Stimulated activated CD8-positive, alpha-beta memory T cell treated with anti-CD3 and anti-CD28 coated beads, Interleukin-7, amount 100 ng/mL, for 4 hours (primary cell): ENCODE measurements around the gene ANKHD1.

Experiments
- DNase-seq, 2 donors: peaks; one replicate each; pipeline ENCODE4 v3.0.0-alpha.2; 2020; ENCODE audit warnings: low read depth in 2 of 2

Gene ANKHD1, protein sequence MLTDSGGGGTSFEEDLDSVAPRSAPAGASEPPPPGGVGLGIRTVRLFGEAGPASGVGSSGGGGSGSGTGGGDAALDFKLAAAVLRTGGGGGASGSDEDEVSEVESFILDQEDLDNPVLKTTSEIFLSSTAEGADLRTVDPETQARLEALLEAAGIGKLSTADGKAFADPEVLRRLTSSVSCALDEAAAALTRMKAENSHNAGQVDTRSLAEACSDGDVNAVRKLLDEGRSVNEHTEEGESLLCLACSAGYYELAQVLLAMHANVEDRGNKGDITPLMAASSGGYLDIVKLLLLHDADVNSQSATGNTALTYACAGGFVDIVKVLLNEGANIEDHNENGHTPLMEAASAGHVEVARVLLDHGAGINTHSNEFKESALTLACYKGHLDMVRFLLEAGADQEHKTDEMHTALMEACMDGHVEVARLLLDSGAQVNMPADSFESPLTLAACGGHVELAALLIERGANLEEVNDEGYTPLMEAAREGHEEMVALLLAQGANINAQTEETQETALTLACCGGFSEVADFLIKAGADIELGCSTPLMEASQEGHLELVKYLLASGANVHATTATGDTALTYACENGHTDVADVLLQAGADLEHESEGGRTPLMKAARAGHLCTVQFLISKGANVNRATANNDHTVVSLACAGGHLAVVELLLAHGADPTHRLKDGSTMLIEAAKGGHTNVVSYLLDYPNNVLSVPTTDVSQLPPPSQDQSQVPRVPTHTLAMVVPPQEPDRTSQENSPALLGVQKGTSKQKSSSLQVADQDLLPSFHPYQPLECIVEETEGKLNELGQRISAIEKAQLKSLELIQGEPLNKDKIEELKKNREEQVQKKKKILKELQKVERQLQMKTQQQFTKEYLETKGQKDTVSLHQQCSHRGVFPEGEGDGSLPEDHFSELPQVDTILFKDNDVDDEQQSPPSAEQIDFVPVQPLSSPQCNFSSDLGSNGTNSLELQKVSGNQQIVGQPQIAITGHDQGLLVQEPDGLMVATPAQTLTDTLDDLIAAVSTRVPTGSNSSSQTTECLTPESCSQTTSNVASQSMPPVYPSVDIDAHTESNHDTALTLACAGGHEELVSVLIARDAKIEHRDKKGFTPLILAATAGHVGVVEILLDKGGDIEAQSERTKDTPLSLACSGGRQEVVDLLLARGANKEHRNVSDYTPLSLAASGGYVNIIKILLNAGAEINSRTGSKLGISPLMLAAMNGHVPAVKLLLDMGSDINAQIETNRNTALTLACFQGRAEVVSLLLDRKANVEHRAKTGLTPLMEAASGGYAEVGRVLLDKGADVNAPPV (N-terminal part only)

DNA sequence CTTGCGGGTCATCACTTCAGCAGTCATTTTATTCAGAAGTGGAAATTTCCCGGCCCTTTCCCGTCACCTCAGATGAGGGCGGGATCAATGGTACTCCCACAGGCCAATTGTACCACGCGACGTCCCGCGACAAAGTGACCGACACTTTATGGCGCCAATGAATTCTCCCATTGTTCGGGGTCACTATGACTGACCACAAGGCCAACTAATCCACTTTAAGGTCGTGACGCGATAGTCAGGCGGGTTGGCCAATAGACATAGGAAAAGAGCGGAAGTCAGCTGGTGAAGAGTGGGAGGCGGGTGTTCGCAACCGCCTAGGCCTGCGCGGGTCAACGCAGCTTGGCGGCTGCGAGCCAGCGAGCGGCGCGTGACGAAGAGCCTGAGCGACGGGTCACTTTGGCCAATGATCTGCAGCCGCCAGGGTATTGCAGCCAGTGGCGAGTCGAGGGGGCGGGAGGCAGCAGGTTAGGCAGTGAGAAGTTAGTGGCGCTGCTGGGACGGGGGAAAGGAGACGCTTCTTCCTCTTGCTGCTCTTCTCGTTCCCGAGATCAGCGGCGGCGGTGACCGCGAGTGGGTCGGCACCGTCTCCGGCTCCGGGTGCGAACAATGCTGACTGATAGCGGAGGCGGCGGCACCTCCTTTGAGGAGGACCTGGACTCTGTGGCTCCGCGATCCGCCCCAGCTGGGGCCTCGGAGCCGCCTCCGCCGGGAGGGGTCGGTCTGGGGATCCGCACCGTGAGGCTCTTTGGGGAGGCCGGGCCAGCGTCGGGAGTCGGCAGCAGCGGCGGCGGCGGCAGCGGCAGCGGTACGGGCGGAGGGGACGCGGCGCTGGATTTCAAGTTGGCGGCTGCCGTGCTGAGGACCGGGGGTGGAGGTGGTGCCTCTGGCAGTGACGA lies at the start of gene ANKHD1:
Gene ANKHD1 (plus strand): TSS at position 472 of the 896 bp plus-strand sequence. CDS start 135 bp downstream, at position 607.
- peak; percentile 95 to 97 for DNase-seq

DNA sequence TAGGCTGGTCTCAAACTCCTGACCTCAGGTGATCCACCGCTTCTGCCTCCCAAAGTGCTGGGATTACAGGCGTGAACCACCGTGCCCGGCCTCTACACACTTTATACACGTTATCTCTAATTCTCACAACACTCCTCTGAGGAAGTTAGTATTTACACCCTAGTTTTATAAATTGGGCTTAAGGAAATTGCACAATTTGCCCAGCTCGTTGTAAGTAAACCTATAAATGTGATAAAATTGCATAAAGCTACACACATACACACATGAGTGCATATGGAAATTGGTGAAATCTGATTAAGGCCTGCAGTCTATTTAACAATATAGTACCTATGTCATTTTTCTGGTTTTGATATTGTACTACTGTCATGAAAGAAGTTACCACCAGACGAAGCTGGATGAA lies 46.1 kb upstream of the ANKHD1 start:
- no peak for DNase-seq

DNA sequence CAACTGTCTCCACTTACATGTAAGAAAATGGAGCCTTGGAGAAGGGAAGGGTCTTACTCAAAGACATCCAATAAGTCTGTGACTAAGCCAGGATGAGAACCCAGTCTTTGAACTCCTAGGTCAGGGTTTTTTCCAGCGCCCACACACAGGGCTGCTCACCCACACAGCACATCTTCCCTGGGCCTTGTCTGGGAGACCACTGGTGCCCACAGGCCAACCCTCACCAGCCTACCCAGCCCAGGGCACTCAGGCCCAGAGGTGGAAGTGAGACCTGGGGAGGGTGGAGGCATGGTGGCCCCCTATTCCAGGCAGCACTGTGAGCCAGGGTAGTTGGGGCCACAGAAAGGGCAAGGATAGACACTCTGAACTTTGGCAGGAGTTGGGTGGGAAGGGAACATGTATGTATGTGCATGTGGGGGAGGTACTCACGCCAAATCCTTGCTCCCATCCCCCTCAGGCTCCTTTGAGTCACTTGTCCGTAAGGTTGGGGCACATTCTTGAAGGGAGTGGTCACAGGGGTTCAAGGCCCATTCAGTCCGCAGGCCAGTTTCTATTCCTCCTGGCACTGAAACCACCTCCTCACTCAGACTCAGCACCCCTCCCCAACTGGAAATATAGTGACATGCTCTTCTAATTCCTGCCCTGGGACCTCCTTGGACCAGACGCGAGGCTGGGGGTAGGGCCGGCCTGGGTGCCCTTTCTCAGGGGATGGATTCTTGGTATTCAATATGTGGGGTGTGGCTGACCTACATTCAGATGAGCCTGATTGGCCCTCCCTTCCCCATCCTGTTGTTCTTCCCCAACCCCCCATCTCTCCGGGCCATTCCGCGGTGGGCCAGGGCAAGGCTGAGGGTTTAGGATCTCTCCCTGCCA lies 44.5 kb upstream of the ANKHD1 start:
- no peak for DNase-seq

DNA sequence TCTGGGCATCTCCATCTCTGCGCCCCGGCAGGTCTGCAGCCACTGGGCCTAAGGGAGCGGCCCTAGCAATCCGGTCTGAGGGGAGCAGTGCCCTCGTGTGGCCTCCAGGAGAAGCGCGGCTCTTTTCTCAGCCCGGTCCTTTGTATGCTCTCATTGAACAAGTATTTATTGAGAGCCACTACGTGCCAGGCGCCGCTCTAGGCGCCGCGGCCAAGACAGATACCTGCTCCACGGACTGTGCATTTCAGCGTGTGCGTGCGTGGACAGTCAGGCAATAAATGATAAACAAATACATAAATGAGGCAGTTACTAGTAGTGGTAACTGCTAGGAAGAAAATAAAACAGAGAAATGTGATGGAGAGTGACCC lies 43.9 kb upstream of the ANKHD1 start:
- DNase-seq: peak; percentile 38 to 48

DNA sequence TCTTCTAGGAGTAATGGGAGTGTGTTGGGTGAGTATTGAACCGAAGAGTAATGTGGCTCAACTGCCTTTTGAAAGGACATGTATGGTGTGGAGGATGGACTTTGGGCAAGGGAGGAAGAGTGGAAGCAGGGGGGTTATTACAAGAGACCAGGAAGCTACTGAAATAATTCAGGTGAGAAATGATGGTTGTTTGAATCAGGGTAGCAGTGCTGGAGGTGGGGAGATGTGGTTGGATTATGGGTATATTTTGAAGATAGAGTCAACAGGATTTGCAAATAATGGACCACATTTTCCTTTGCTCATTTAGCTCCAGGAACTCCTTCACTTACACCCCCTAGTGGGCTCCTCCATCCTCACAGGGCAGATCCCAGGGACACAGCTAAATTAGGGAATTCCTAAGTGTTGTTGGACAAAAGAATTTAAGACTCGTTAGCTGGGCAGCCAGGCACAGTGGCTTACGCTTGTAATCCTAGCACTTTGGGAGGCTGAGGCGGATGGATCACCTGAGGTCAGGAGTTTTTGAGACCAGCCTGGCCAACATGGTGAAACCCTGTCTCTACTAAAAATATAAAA lies 42.8 kb upstream of the ANKHD1 start:
- DNase-seq: no peak

DNA sequence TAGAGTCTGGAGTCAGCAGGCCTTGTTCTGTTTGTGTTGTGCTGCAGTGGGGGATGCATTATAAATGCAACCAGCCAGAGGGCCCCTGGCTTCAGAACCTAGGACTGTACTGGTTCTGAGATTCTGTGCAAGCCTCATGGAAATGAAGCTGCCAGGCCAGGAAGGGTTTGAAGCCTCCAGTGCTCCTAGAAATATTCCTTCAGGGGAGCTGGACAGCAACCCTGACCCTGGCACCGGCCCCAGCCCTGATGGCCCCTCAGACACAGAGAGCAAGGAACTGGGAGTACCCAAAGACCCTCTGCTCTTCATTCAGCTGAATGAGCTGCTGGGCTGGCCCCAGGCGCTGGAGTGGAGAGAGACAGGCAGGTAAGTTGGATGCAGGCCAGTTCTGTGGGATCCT lies 41.5 kb upstream of the ANKHD1 start, which contains the start of gene SLC4A9:
Gene SLC4A9 (plus strand): TSS at position 94 of the 400 bp plus-strand sequence. CDS start 43 bp downstream, at position 137.
- no peak for DNase-seq

DNA sequence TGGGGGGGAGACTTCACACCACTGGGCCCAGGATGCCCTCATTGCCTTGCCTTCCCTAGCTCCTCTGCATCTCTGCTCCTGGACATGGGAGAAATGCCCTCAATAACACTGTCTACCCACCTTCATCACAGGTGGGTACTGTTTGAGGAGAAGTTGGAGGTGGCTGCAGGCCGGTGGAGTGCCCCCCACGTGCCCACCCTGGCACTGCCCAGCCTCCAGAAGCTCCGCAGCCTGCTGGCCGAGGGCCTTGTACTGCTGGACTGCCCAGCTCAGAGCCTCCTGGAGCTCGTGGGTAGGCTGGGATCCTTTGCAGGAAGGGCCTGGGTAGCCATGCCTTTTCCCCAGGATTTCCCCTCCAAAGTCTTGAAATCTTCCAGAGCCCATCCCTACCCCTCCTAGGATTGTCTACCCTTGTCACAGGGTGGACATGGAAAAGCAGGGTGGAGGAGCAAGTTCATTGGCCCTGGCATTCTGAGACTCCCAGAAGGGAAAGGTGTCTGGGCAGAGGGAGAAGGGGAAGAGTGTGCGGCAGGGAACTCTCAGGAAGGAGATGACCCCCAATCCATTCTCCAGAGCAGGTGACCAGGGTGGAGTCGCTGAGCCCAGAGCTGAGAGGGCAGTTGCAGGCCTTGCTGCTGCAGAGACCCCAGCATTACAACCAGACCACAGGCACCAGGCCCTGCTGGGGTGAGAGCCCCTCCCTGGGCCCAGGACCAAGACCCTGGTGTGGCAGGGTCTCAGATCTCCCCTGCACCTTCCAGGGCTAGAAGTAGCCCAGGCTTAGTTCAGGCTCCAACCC lies 40.8 kb upstream of the ANKHD1 start:
- no peak for DNase-seq

DNA sequence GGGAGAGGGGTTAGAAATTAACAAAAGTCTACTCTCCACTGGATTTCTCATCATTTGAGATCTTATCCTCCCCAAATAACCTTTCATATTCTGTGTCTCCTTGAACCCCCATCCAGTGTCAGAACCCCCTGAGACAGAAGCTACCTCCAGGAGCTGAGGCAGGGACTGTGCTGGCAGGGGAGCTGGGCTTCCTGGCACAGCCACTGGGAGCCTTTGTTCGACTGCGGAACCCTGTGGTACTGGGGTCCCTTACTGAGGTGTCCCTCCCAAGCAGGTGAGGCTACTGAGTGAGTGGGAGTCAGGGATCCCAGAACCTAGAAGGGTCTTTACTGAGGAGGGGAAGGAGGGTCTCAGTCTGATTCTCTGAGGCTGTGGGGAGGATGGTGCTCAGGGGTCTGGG lies 39.7 kb upstream of the ANKHD1 start:
- no peak for DNase-seq

DNA sequence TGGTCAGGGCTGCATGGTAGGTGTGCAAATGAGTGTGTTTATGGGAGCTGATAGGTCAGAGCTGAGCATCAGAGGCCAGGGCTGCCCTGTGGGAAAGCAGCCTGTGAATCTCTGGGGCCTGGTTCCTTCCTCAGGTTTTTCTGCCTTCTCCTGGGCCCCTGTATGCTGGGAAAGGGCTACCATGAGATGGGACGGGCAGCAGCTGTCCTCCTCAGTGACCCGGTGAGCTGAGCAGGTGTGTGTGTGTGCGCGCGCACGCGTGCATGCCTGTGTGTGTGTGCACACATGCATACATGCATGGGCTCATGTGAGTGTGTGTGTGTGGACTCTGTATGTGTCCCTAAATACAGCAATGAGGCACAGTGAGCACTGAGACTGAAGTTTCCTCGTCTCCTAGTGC lies 39.3 kb upstream of the ANKHD1 start:
- no peak for DNase-seq

DNA sequence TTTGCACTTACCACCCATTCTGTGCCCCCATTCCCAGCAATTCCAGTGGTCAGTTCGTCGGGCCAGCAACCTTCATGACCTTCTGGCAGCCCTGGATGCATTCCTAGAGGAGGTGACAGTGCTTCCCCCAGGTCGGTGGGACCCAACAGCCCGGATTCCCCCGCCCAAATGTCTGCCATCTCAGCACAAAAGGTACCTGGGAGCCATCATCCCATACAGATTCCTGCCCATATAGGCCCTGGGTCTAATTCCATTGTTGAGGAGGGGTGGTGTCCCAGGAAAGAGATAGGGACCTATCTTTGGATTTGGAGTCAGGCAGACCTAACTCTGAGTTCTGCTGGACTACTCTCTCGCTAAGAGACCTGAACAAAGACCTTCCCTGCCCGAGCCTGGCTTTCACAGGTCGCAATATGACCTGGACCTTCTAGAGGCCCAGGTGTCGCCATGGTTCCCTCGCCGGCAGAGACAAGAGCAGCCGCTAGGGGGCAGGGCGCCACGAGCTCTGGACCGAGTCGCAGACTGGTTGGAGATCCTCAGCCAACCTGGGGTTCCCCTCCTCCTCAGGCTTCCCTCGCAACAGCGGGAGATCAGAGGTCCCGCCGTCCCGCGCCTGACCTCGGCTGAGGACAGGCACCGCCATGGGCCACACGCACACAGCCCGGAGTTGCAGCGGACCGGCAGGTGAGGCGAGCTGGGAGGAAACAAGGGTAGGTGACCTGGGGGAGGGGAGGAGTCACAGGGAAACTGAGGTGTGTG lies 38.6 kb upstream of the ANKHD1 start:
- DNase-seq: peak; percentile 60 to 67

DNA sequence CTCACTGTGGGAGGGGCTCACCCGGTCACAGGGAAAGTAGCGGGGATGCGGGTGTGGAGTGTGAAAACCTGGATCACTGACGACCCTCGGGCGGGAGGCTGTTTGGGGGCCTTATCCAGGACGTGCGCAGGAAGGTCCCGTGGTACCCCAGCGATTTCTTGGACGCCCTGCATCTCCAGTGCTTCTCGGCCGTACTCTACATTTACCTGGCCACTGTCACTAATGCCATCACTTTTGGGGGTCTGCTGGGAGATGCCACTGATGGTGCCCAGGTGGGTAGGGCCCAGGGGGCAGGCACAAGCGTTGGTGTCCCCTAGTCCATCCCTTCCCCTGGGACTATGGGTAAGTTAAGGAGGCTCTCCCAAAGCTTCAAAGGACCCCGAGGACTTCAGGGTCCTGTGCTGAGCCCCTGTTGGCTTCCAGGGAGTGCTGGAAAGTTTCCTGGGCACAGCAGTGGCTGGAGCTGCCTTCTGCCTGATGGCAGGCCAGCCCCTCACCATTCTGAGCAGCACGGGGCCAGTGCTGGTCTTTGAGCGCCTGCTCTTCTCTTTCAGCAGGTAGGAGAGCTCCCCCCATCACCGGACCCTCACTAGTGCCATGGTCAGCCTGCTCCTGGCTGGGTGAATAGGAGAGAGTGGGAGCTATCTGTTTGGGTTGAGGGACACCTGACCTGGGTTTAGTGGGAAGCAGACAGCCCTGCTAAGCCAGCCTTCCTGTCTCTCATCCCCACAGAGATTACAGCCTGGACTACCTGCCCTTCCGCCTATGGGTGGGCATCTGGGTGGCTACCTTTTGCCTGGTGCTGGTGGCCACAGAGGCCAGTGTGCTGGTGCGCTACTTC lies 37.8 kb upstream of the ANKHD1 start:
- DNase-seq: no peak

DNA sequence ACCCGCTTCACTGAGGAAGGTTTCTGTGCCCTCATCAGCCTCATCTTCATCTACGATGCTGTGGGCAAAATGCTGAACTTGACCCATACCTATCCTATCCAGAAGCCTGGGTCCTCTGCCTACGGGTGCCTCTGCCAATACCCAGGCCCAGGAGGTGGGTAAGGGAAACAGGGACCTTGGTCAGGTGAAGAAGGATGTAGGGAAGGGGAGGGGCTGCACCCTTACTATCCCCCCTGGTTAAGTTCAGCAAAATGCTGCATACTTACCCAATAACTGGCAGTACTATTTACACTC lies 37.2 kb upstream of the ANKHD1 start:
- DNase-seq: no peak

DNA sequence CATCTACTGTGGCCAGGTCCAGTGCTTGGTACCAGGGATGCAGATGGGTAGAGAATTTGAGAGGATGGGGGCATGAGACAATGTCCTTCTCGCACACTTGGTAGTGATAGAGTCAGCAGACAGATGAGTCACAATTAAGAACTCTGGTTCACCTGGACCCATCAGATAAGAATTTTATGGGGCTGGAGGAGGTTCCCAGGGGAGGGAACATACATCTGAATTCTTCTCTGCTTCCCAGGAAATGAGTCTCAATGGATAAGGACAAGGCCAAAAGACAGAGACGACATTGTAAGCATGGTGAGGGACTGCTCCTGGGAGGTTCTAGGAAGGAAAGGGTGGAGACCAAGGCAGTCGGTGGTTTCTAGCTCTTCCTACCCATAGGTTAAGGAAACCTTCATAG lies 36.4 kb upstream of the ANKHD1 start:
- DNase-seq: no peak

DNA sequence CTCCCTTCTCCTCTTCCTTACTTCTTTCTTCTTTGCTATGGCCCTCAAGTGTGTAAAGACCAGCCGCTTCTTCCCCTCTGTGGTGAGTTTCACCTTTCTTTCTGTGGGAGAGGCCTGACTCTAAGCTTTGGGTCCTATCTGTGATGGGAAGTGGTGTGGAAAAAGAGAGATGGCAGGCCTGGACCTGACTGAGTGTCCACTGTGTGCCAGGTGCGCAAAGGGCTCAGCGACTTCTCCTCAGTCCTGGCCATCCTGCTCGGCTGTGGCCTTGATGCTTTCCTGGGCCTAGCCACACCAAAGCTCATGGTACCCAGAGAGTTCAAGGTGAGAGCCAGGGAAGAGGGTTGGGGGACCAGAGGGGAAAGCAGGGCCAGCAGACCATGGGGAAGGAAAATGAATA lies 35.7 kb upstream of the ANKHD1 start:
- no peak for DNase-seq

DNA sequence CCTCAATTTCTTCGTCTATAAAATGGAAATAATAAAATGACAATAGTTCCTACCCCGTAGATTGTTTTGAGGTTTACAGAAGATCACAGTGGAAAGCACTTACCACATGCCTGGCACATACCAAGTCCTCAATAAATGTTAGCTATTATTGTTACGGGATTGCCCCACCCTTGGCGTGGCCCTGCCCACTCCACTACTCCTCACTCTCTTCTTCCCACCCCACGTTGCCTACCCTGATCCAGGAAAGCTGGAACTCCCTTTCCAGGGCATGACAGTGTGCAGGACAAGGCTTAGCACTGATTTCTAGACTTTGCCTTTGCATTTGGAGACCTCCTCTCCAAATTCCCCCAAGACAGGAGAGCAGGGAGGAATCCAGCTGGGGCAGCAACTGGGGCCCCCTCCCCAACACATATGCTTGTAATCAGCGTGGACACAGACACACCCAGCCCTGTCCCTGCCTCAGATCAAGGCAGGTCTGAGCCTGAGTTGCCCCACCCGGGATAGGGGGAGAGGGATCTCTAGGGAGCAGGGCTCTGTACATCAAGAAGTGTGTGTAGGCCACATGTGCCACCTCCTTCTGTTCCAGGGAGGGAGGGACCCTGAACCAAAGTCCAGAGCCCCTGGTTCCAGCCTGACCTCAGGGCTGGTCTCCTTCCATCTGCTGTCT lies 34.9 kb upstream of the ANKHD1 start:
- DNase-seq: no peak

DNA sequence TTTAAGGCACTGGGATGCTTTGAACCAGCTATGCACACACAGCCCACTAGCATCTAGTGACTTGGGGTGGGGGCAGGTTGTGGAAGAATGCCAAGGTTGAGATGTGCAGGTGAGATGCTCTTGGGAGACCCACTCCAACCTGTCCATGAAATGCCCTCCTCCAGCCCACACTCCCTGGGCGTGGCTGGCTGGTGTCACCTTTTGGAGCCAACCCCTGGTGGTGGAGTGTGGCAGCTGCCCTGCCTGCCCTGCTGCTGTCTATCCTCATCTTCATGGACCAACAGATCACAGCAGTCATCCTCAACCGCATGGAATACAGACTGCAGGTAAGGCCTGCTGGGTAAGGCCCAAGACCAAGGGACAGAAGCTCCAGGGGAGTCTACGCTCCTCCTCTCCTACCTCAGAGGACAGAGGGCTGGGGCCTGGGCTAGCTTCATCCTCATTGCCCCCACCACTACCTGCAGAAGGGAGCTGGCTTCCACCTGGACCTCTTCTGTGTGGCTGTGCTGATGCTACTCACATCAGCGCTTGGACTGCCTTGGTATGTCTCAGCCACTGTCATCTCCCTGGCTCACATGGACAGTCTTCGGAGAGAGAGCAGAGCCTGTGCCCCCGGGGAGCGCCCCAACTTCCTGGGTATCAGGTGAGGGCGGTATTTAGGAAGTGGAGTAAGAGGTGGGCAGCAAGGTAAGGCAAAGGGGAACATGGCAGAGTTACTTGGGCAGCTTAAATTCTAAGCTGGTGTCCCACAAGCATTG lies 34.2 kb upstream of the ANKHD1 start:
- no peak for DNase-seq
